ENCODE results near the gene RNF220. TPM values are rescaled to one million over a fixed set of nuclear protein-coding genes. Genes with fewer than 3 reads are reported as not detected.

The RNF220 gene
- 40.7 and 62.5 TPM in 2 replicates for total RNA-seq (2014; rRNA removed; shearing (Covaris generic); ENCODE audit: low replicate concordance)

DNA sequence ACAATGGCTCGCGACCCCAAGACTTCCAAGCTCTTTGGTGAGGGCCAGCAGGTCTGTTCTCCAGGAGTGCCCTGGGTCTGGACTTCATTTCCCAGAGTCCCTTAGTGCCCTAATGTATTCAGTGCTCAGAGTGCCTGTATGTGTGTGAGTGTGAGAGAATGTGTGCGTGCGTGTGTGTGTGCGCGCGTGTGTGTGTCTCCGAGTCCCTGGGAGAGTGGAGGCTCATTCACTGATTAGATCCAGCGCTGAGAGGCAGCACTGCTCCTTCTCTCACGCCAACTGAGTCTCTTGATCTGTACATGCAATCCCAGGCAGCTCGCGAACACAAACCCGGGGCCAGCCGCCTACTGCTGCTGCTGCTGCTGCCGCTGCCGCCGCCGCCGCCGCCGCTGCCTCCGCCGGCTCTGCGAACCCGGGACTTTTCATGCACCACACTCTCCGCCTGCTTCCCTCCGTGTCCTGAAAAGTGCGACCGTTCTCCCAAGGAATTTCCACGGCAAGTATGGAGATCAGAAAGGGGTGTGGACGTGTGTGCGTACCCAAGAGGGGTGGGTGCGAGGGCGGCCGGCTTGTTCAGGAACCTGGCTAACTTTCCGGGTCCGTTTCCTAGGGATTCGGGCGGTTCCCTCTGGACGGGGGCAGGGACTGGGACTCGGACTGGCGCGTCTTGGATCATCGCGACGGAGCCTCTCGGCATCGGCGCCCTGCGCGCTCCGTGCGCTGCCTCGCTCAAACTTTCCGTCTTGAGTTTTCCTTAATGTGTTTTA is at the start of gene RNF220:
TSS of gene RNF220 (plus strand) at position 225 of the 767 bp plus-strand sequence.
- Histone ChIP-seq H3K36me3 (no peaks in the 10 kb centered on the region), H3K27me3 (no peaks in the 10 kb centered on the region), H3K9me3 (no peaks in the 10 kb centered on the region), H3K4me3 (peak within 1 kb of the TSS; percentile 77)
- peak; percentile 78 for DNase-seq

GRCh38 chr1:44355582-44356305 is 49.3 kb upstream of the RNF220 start:
- H3K4me3 ChIP-seq: peak overlapping the region; percentile 80
- H3K36me3 ChIP-seq: peaks cover 9% of the 10 kb centered on the region
- no peaks in the 10 kb centered on the region for H3K27me3 ChIP-seq
- H3K9me3 ChIP-seq: no peaks in the 10 kb centered on the region
- DNase-seq: no peak

DNA sequence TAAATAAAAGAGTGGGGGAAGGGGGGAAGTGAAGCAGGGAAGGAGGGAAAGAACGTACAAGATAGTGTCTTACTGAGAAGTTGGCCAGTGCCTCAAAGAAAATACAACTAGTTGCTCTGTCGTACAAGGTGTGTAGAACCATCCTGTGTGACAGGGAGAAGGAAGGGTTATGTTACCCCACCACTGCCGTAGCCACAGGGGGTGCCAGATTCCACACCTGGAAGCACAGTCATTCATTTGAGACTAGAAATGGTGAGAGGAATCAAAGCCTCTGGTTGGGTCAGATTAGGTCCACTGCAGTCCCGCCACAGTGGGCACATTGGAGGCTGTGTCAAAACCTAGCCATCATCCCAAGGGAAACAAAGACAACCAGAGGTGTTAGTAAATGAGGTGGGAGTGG is 47.3 kb upstream of the RNF220 start:
- H3K36me3 ChIP-seq: peaks cover 5% of the 10 kb centered on the region; the same call in 1 of the 2 replicates
- no peak for DNase-seq
- H3K4me3 ChIP-seq: no peak overlapping the region
- H3K9me3 ChIP-seq: no peaks in the 10 kb centered on the region
- no peaks in the 10 kb centered on the region for H3K27me3 ChIP-seq

DNA sequence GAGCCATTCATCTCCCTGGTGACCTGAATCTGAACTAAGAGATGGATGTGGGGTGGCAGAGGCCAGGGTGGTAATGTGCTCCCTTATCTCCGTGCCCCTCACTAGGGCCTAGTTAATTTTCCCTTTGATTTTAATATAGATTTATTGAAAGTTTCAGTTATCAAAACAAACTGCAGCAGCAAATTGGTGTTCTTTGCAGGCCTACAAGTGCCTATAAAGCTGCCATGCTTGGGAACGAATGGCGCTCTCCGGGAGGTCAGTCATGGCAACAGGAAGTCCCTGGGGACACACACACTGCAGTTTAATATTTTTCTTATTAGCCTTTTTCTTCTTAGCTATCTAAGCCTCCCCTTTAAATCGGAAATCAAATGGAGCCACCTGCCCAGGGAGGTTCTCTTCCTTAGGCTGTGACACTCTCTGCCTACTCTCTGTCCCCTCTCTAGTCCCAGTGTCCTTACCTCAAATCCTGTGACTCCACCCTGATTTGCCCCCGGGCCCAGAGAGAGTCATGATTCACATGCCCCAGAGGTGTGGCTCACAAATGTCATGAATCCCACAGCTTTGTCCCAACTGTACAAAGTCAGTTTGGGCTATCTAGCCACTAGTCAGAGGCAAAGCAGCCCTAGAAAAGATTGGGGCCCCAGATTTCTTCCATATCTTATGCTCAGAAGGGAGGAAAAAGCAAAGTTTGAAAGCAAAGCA is 45.7 kb upstream of the RNF220 start:
- Histone ChIP-seq H3K9me3 (no peaks in the 10 kb centered on the region), H3K36me3 (no peaks in the 10 kb centered on the region), H3K27me3 (no peaks in the 10 kb centered on the region), H3K4me3 (no peak overlapping the region)
- DNase-seq: no peak

DNA sequence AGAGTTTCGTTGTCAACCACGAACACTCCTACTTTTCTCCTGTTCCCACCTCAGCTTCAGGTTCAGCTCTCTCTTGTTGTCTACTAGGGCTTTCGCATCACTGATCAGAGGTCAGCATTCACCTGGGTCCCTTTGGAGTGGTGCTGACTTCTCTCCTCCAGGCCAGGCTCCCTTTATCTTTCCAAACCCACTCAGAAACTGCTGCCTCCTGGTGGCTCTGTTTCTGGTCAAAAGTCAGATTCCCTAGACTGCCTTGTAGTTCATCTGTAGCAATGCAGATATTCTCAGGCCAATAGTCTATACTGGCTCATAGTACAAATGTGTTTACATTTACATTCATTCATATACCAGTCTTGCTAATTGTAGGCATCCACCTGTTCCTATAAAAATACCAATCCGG is 43.6 kb upstream of the RNF220 start:
- no peak for DNase-seq
- Histone ChIP-seq H3K36me3 (no peaks in the 10 kb centered on the region), H3K27me3 (no peaks in the 10 kb centered on the region), H3K9me3 (no peaks in the 10 kb centered on the region), H3K4me3 (no peak overlapping the region)

DNA sequence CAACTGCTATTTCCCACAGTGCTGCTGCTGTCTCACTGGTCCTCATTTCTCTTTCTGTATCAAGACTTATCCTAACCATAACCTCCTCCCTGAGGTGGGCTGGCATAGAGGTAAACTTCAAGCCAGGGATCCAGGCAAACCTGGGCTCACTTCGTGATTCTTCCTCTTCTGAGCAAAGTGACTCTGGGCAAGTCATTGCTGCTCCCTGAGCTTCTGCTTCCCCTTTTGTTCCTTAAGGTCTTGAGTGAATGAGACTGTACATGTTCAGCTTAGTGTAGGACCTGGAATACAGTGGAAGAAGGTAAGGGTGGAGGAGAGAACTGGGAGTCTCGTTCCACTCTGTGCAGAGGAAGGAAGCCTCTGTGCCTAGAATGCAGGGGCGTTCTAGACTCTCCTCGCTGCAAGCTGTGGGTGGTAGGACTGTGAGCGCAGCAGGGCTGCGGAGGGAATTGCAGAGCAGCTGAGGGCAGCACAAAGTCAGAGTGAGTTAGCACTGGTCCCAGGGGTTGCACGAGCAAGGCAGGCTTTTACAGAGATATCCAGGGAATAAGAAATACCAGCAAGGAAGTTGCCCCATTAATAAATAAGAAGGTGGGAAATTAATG is 38.6 kb upstream of the RNF220 start:
- Histone ChIP-seq H3K36me3 (no peaks in the 10 kb centered on the region), H3K4me3 (no peak overlapping the region), H3K27me3 (no peaks in the 10 kb centered on the region), H3K9me3 (no peaks in the 10 kb centered on the region)
- no peak for DNase-seq

GRCh38 chr1:44367944-44368343 is 37.1 kb upstream of the RNF220 start:
- H3K4me3 ChIP-seq: no peak overlapping the region
- no peaks in the 10 kb centered on the region for H3K36me3 ChIP-seq
- no peaks in the 10 kb centered on the region for H3K9me3 ChIP-seq
- H3K27me3 ChIP-seq: no peaks in the 10 kb centered on the region
- DNase-seq: no peak

- H3K9me3 ChIP-seq: no peaks in the 10 kb centered on the region
- no peaks in the 10 kb centered on the region for H3K27me3 ChIP-seq
- DNase-seq: no peak
- no peaks in the 10 kb centered on the region for H3K36me3 ChIP-seq
- no peak overlapping the region for H3K4me3 ChIP-seq
Measured at GRCh38 chr1:44368471-44369151, 36.4 kb upstream of the RNF220 start.

- Histone ChIP-seq H3K9me3 (no peaks in the 10 kb centered on the region), H3K36me3 (no peaks in the 10 kb centered on the region), H3K27me3 (no peaks in the 10 kb centered on the region), H3K4me3 (no peak overlapping the region)
- DNase-seq: no peak
Measured at GRCh38 chr1:44371206-44371605, 33.8 kb upstream of the RNF220 start.

- no peaks in the 10 kb centered on the region for H3K9me3 ChIP-seq
- no peaks in the 10 kb centered on the region for H3K36me3 ChIP-seq
- DNase-seq: no peak
- H3K4me3 ChIP-seq: no peak overlapping the region
- no peaks in the 10 kb centered on the region for H3K27me3 ChIP-seq
Measured at GRCh38 chr1:44375547-44375946, 29.5 kb upstream of the RNF220 start.

DNA sequence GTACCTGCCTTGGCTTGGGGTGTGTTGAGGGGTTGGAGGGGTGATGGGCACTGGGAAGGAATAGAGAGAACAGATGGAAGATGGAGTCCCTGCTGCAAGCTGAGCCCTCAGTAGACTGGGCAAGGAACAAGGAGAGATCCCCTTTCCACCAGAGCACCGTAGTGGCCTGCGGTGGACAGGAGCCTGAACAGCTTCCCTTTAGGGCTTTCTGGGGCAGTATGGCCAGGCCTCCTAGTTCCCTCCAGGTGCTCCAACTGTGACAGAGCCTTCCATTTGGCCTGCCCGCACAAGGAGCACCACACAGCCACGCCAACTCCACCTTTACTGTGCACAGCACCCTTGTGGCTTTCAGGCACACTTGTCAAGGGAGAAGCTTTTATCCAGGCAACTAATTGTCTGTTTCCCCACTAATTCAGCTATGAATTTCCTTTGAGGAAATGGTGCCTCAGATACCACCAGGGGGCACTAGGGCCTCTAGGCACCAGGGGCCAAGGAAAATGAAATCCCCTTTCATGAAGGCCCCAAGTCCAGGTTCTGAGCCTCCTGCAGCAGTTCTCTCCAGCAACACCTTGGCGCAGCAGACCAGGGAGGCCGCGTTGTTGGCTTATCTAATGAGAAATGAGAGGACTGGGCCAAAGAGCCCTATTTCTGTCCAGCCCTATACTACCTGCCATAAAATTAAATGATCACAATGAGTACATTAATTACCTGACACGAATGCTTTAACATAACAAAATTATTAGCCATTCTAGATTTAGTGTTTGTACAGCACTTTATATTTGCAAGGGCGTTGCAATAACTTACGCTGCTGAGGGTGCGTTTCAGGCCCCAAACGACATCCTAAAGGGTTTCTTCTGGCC is 26.9 kb upstream of the RNF220 start:
- H3K9me3 ChIP-seq: no peaks in the 10 kb centered on the region
- H3K27me3 ChIP-seq: no peaks in the 10 kb centered on the region
- peak; percentile 38 for DNase-seq
- no peaks in the 10 kb centered on the region for H3K36me3 ChIP-seq
- H3K4me3 ChIP-seq: no peak overlapping the region

DNA sequence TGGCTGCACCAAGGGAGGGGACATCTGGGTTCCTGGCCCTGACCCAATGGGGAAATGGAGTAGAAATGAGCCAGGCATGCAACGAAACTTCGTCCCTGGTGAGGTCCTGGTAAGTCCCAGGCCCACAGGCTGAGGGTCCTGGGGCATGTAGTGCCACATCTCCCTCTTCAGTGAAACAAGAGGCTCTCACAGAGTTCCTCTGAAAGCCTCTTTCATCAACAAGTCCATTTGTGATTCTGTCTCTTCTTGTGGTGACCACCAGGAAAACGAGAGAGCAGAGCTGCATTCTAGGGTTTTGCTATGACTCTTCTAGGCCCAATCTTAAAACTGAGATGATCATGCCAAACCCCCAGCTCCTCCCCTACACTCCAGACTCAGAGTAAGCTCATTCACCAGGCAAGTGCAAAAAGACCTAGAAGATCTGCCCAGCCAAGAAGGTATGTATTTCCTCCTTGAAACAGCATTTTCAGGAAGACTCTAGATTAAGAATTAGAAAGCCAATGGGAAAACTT is 24.3 kb upstream of the RNF220 start:
- H3K9me3 ChIP-seq: no peaks in the 10 kb centered on the region
- no peak for DNase-seq
- no peaks in the 10 kb centered on the region for H3K36me3 ChIP-seq
- H3K4me3 ChIP-seq: no peak overlapping the region
- no peaks in the 10 kb centered on the region for H3K27me3 ChIP-seq

GRCh38 chr1:44388551-44388950 is 16.5 kb upstream of the RNF220 start:
- Histone ChIP-seq H3K27me3 (no peaks in the 10 kb centered on the region), H3K36me3 (no peaks in the 10 kb centered on the region), H3K4me3 (no peak overlapping the region), H3K9me3 (no peaks in the 10 kb centered on the region)
- no peak for DNase-seq

- H3K4me3 ChIP-seq: no peak overlapping the region
- no peaks in the 10 kb centered on the region for H3K9me3 ChIP-seq
- DNase-seq: no peak
- H3K27me3 ChIP-seq: no peaks in the 10 kb centered on the region
- no peaks in the 10 kb centered on the region for H3K36me3 ChIP-seq
Measured at GRCh38 chr1:44389437-44389836, 15.6 kb upstream of the RNF220 start.

GRCh38 chr1:44390277-44390676 is 14.8 kb upstream of the RNF220 start:
- Histone ChIP-seq H3K27me3 (no peaks in the 10 kb centered on the region), H3K36me3 (no peaks in the 10 kb centered on the region), H3K4me3 (no peak overlapping the region), H3K9me3 (no peaks in the 10 kb centered on the region)
- peak; percentile 58 for DNase-seq
